ENCODE measurements around the gene PCED1A.

PCED1A gene

DNA sequence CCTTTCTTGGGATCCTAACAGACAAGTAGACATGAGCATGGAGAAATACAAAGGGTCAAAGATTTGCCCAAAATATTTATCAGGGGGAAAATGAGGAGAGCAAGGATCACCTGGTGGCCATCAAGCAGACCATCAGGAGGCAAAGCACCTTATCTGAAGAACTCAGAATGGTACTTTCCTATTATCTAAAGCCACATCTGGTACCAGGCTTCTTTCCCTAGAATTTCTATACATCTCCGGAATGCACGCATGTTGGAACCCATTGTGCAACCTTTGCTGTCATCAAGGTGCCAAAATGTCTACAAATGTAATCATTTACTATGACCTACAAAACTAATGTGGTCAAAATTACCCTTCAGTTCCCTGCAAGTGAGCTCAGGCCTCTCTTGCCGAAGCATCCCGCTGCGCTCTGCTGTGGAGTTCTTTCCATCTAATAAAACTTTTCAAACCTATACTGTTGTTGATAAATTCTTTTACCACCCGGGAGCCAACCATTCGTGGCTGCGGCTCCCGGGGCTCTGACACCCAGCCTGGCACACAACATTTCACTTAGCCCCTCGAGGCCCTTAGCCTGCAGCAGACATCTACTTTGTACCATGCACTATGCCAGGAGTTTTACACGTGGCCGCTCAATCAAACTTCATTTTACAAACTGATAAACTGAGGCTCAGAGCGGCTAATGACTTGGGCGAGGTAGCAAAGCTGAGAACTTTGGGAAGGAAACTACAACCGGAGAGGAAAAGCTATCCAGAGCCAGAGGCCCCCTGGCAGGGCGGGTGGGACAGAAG lies 36.2 kb downstream of the PCED1A start:
- no peak for DNase-seq (ENCODE audit: low read depth)

- DNase-seq (ENCODE audit: low read depth), result no peak
Measured at GRCh38 chr20:2801286-2801728, 39.1 kb downstream of the PCED1A start.

DNA sequence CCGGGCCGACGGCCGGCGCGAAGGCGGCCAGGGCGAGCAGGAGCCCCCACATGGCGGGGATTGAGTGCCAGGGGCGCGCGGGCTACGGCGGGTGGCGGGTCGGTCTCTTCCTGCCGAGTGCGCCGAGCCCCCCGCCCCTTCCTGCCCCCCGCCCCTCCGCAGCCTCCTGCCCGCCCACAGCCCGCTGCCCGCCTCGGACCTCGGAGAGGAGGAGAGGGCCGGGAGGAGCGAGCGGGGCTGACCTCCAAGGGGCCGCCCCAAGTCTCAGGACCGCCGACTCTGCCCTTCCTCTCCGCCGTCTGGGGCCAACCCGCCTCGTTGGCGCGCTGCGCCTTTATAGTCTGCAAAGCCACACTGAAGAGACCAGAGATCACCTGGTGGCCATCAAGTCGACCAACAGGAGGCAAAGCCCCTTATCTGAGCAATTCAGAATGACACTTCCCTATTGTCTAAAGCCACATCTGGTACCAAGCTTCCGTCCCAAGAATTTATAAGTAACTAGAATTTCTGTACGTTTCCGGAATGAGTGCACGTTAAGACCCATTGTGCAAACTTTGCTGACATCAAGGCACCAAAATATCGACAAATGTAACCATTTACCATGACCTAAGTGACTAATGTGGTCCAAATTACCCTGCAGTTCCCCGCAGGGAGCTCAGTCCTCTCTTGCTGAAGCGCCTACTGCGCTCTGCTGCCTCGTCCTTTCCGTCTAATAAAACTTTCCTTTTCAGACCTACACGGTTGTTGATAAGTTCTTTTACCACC lies 39.8 kb downstream of the PCED1A start, which contains the start of gene CPXM1:
Gene CPXM1, minus strand, starts transcription at position 107 of the 765 bp plus-strand sequence. Its CDS starts 55 bp downstream, at position 52.
- DNase-seq (ENCODE audit: low read depth), result no peak

DNA sequence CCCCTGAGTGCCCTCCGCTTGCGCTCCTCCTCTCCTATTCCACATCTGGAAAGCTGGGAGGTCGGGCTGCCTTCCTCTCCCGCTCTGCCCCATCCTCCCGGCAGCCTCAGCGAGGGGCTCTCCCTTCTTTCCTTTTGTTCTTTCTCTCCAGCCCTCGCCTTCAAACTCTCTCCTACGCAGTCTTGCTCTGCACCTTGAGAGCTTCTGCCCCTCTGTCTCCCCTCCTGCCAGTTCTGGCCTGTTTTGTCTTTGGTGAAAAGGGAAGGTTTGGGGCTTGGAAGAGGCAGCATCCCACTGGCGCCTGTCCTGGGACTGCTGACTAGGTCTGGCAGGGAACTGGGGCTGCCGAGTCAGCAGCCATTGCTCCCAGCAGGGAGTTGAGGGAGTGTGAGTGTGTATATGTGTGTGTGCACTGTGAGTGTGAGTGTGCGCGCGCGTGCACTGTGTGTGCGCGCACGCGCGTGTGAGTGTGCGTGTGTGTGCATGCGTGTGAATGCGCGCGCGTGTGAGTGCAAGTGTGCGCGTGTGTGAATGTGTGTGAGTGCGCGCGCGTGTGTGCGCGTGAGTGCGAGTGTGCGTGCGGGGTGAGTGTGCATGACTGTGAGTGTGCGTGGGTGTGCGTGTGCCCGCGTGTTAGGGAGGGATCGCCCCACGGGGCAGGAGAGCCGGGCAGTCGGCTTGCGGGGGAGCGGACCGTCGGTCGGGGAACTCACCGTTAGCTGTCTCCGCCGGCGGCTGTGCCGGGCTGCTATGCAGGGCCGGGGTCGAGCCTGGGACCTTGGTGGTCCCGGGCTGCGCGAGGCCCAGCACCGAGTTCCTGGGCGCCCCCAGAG lies 40.6 kb downstream of the PCED1A start:
- no peak for DNase-seq (ENCODE audit: low read depth)

- no peak for DNase-seq (ENCODE audit: low read depth)
Measured at GRCh38 chr20:2799271-2799670, 41.2 kb downstream of the PCED1A start.

GRCh38 chr20:2798814-2799213 lies 41.6 kb downstream of the PCED1A start:
- no peak for DNase-seq (ENCODE audit: low read depth)

GRCh38 chr20:2798095-2798805 lies 42.2 kb downstream of the PCED1A start:
- DNase-seq (ENCODE audit: low read depth), result no peak

GRCh38 chr20:2797136-2797983 lies 43.1 kb downstream of the PCED1A start:
- no peak for DNase-seq (ENCODE audit: low read depth)

DNA sequence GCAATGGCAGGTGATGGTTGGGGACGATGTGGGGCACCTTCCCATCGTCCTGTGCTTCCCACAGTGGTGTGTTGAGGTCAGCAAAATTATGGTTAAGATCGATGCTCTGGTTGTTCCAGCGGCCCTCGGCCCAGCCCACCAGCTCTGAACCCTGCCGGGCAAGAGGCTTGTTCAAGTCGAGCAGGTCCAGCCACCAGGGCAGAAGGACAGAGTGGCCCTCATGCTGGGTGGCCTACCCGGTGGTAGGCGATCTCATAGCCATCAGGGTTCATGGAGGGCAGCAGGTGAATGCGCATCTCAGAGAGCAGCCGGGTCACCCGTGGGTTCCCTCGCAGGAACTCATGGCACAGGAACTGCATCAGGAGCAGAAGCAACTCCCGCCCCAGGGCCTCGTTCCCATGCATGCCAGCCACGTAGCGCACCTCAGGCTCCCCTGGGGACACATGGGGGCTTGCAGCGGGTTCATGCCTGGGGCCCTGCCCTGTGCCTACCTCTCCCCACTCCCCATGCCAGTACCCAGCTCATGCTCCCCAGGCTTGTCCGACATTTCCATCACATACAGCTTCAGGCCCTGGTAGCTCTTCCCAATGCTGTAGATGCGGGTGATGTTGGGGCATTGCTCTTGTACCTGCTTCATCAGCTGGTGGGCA lies 44.3 kb downstream of the PCED1A start:
- no peak for DNase-seq (ENCODE audit: low read depth)

DNA sequence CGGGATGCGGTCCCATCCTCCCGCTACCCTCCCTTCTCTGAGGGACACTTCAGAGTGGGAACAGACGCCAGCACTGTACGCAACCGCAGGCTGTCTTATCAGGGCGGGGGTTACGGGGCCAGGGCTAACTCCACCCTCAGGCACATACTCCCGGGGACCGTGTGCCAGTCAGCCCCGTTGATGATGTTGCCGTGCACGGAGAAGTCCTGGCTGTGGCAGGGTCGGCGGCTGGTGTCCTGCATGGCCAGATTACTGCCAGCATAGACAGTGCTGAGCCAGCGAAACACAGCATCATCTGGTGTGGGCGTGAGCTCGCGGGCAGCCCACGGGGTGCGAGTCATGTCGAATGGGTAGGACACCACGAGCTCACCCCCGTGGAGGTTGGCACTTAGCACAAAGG lies 45.0 kb downstream of the PCED1A start:
- no peak for DNase-seq (ENCODE audit: low read depth)

GRCh38 chr20:2794866-2795447 lies 45.5 kb downstream of the PCED1A start:
- DNase-seq (ENCODE audit: low read depth), result no peak

DNA sequence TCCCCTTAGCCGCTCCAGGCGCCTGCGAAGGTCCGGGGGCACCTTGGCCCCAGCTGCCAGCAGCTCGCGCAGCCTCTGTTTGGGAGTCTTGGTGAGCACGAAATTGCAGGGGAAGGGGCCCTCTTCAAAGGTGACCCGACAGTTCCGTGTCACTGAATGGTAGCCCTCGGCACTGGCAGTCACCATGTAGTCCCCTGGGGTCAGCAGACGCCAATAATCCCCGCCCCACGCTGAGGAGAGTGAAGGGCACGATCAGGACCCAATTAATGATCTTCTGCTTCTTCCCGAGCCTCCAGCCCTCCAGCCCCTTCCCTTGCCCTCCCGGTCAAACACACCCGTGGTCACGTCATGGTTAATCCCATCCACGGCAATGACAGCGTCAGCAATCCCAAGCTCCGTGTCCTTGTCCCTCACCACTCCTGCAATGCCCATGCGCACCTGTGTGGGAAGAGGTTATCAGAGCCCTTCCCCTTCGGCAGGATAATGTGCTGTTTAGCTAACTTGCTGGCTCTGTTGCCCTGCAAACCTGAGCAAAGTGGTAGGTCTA lies 46.2 kb downstream of the PCED1A start:
- no peak for DNase-seq (ENCODE audit: low read depth)

DNA sequence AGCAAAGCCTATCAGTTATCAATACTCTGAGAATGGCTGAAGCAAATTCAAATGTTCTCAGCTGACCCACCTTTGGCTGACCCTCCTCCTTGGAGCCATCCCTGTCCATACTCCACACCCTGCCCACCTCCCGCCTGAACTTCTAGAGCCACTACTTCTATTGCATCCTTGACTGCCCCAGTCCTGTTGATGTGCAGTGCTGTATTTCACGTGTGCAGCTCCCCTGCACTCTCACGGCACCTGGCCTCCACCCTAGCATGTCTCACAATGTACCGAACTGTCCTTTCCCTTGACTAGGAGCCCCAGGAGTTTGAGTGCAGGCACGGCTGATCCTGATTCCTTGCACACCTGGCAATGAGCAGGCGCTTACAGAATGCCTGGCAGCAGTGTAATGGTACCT lies 47.0 kb downstream of the PCED1A start:
- DNase-seq (ENCODE audit: low read depth), result no peak

All from HS-5 (cell line).